Ecto neural progenitor cell (in vitro differentiated cells): ENCODE measurements around the gene NOX3.

Source experiments
- DNase-seq: peaks from one replicate; pipeline ENCODE4 v3.0.0-alpha.2; 2018; ENCODE audit warnings: low spot score

The NOX3 gene

GRCh38 chr6:155434096-155434495 lies 21.5 kb downstream of the NOX3 start:
- DNase-seq, result no peak

GRCh38 chr6:155432293-155432692 lies 23.3 kb downstream of the NOX3 start:
- no peak for DNase-seq

GRCh38 chr6:155429321-155429893 lies 26.2 kb downstream of the NOX3 start:
- no peak for DNase-seq

GRCh38 chr6:155426408-155426945 lies 29.2 kb downstream of the NOX3 start:
- DNase-seq, result no peak

GRCh38 chr6:155424181-155424580 lies 31.5 kb downstream of the NOX3 start:
- no peak for DNase-seq

- DNase-seq, result no peak
Observed at GRCh38 chr6:155422635-155423034, 33.0 kb downstream of the NOX3 start.

GRCh38 chr6:155420492-155420891 lies 35.1 kb downstream of the NOX3 start:
- DNase-seq, result no peak

GRCh38 chr6:155419161-155419560 lies 36.5 kb downstream of the NOX3 start:
- DNase-seq, result no peak

- DNase-seq, result no peak
Observed at GRCh38 chr6:155418017-155418761, 37.5 kb downstream of the NOX3 start.

- no peak for DNase-seq
Observed at GRCh38 chr6:155417454-155417853, 38.2 kb downstream of the NOX3 start.

- no peak for DNase-seq
Observed at GRCh38 chr6:155415953-155416352, 39.7 kb downstream of the NOX3 start.

- DNase-seq, result no peak
Observed at GRCh38 chr6:155414049-155414448, 41.6 kb downstream of the NOX3 start.

GRCh38 chr6:155412335-155412734 lies 43.3 kb downstream of the NOX3 start:
- no peak for DNase-seq

GRCh38 chr6:155411154-155412052 lies 44.2 kb downstream of the NOX3 start:
- no peak for DNase-seq

- DNase-seq, result no peak
Observed at GRCh38 chr6:155409391-155409790, 46.2 kb downstream of the NOX3 start.

- no peak for DNase-seq
Observed at GRCh38 chr6:155408981-155409380, 46.7 kb downstream of the NOX3 start.

- DNase-seq, result no peak
Observed at GRCh38 chr6:155408231-155408630, 47.4 kb downstream of the NOX3 start.

GRCh38 chr6:155406801-155407200 lies 48.8 kb downstream of the NOX3 start:
- no peak for DNase-seq

GRCh38 chr6:155404937-155405336 lies 50.7 kb downstream of the NOX3 start:
- no peak for DNase-seq

- DNase-seq, result no peak
Observed at GRCh38 chr6:155402656-155403304, 52.9 kb downstream of the NOX3 start.

- no peak for DNase-seq
Observed at GRCh38 chr6:155400654-155400965, 55.0 kb downstream of the NOX3 start.
